H1 (cell line): ENCODE measurements around the gene POLL.

Experiments used
- CBX5 ChIP-seq: fragments of 300-800, 300-1000 bp; sonication (generic); IDR thresholded peaks from 2 replicates; pipeline ENCODE4 v1.7.1; 2016; ENCODE audit warnings: antibody characterized with exemption, low read length, low read depth
- EP300 ChIP-seq, 2 experiments: IDR thresholded peaks; 1 replicate in 1 of 2; 2 replicates in 1 of 2; pipeline ENCODE4 v1.6.1; 2011 to 2012; ENCODE audit warnings: low read depth in 2 of 2, low read length in 2 of 2, mild to moderate bottlenecking in 2 of 2, borderline replicate concordance in 1 of 2, inconsistent platforms in 1 of 2, moderate library complexity in 1 of 2
- MAFK ChIP-seq: IDR thresholded peaks from 2 replicates; pipeline ENCODE4 v1.6.1; 2012; ENCODE audit warnings: low read depth, mild to moderate bottlenecking, improper control_type of control experiment, low read length
- ZNF274 ChIP-seq: IDR thresholded peaks from 2 replicates; pipeline ENCODE4 v1.7.0; 2012; ENCODE audit warnings: low read length, borderline replicate concordance; ENCODE audit errors: extremely low read depth
- TF ChIP-seq, protein P1 (sequence below), 3 experiments: IDR thresholded peaks; 1 replicate in 2 of 3; 2 replicates in 1 of 3; pipeline versions ENCODE4 v1.5.1 to v1.6.1; 2011; ENCODE audit warnings: low read length in 3 of 3, mild to moderate bottlenecking in 3 of 3, inconsistent platforms in 2 of 3, low read depth in 1 of 3, moderate library complexity in 1 of 3; ENCODE audit not compliant: insufficient read depth in 1 of 3; ENCODE audit errors: control extremely low read depth in 1 of 3

DNA sequence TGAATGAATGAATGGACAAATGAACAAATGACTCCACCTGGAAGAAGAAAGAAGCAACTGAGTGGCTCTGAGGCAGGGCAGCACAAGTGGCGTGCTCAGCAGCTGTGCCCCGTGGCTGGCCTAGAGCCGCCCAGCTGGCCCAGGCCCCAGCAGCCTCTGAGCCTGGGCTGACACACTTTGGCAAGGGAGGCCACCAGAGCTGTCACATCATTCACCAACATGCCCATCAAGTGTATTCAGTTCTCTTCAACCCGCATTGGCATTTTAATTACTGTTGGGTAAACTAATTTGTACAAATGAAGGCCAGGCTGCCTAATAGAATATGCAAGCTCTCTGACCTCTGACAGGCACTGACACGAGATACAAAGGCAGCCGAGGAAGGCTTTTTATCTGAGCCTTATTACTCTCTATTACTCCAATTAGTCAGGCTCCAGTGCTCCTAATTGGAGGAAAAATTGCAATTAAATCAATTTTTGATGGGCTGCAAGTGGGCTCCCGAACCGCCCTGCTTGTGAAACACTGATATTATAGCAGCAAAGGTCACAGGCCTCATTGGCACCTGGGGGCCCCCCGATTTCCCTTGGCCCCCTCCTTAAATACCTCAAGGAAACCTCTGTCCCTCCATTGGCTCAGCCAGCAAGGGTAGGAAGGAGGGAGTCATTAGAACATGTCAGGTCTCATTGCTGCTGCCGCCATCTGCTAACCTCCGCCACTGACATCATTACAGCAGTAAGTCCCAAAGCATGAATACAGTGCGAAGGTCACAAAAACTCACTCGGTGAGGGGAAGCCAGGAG is 42.0 kb upstream of the POLL start:
- TF ChIP-seq, protein P1, sequence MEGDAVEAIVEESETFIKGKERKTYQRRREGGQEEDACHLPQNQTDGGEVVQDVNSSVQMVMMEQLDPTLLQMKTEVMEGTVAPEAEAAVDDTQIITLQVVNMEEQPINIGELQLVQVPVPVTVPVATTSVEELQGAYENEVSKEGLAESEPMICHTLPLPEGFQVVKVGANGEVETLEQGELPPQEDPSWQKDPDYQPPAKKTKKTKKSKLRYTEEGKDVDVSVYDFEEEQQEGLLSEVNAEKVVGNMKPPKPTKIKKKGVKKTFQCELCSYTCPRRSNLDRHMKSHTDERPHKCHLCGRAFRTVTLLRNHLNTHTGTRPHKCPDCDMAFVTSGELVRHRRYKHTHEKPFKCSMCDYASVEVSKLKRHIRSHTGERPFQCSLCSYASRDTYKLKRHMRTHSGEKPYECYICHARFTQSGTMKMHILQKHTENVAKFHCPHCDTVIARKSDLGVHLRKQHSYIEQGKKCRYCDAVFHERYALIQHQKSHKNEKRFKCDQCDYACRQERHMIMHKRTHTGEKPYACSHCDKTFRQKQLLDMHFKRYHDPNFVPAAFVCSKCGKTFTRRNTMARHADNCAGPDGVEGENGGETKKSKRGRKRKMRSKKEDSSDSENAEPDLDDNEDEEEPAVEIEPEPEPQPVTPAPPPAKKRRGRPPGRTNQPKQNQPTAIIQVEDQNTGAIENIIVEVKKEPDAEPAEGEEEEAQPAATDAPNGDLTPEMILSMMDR (IDR thresholded peaks at IDR 0.05; ENCODE audit: control extremely low read depth in 1 of 3, insufficient read depth in 1 of 3, low read depth in 1 of 3, low read length in 3 of 3): no peak
- TF ChIP-seq CBX5: no peak
- TF ChIP-seq MAFK: no peak
- no peak for TF ChIP-seq ZNF274
- TF ChIP-seq EP300 (IDR thresholded peaks at IDR 0.05; ENCODE audit: borderline replicate concordance in 1 of 2, low read depth in 2 of 2, low read length in 2 of 2): no peak
